Neural cell (in vitro differentiated cells): ENCODE measurements around the gene GNAQ. TPM values are rescaled to one million over a fixed set of nuclear protein-coding genes. Genes with fewer than 3 reads are reported as not detected.

Source experiments
- H2AFZ ChIP-seq: fragments of 200-600, 300-800 bp; sonication (generic), shearing (Covaris generic); 2 replicates; pipeline ENCODE4 v1.6.0; 2014; ENCODE audit warnings: low read depth, mild to moderate bottlenecking, antibody characterized with exemption, low read length, moderate library complexity
- H3F3A ChIP-seq: fragments of 200-600 bp; shearing (Covaris generic); 2 replicates; pipeline ENCODE4 v1.6.1; 2016; ENCODE audit warnings: mild to moderate bottlenecking, moderate library complexity, mixed read lengths, antibody characterized with exemption, low read length; ENCODE audit not compliant: insufficient read depth, poor library complexity, severe bottlenecking
- H3K27ac ChIP-seq: fragments of 200-600, 300-800 bp; sonication (generic), shearing (Covaris generic); 2 replicates; pipeline ENCODE4 v1.5.1; 2014; ENCODE audit warnings: mild to moderate bottlenecking, low read length, moderate library complexity
- H3K27me3 ChIP-seq: fragments of 300-800, 200-600 bp; sonication (generic), shearing (Covaris generic); 2 replicates; pipeline ENCODE4 v1.6.0; 2014; ENCODE audit warnings: mild to moderate bottlenecking, low read depth, low read length, moderate library complexity; ENCODE audit not compliant: insufficient read depth
- H3K36me3 ChIP-seq: fragments of 300-800, 200-600 bp; sonication (generic), shearing (Covaris generic); 2 replicates; pipeline ENCODE4 v1.5.1; 2014; ENCODE audit warnings: mild to moderate bottlenecking, antibody characterized with exemption, low read length, moderate library complexity; ENCODE audit not compliant: insufficient read depth
- H3K4me2 ChIP-seq: fragments of 300-800, 200-600 bp; sonication (generic), shearing (Covaris generic); 2 replicates; pipeline ENCODE4 v1.6.0; 2014; ENCODE audit warnings: mild to moderate bottlenecking, low read length
- H3K4me3 ChIP-seq: fragments of 300-800, 200-600 bp; sonication (generic), shearing (Covaris generic); 2 replicates; pipeline ENCODE4 v1.5.1; 2014; ENCODE audit warnings: mild to moderate bottlenecking, low read length, moderate library complexity
- H3K79me2 ChIP-seq: fragments of 200-600 bp; shearing (Covaris generic); replicated peaks from 2 replicates; pipeline ENCODE4 v1.6.0; 2014; ENCODE audit warnings: mild to moderate bottlenecking, low read length, moderate library complexity; ENCODE audit not compliant: insufficient read depth
- H3K9ac ChIP-seq: fragments of 300-800, 200-600 bp; sonication (generic), shearing (Covaris generic); 2 replicates; pipeline ENCODE4 v1.6.1; 2016; ENCODE audit warnings: mild to moderate bottlenecking, low read length, mixed read lengths
- H3K9me2 ChIP-seq: fragments of 200-600 bp; shearing (Covaris generic); 2 replicates; pipeline ENCODE4 v1.6.1; 2016; ENCODE audit warnings: mild to moderate bottlenecking, low read length, mixed read lengths; ENCODE audit not compliant: insufficient read depth
- H3K9me3 ChIP-seq: fragments of 200-600, 300-800 bp; sonication (generic), shearing (Covaris generic); 2 replicates; pipeline ENCODE4 v1.6.1; 2016; ENCODE audit warnings: mild to moderate bottlenecking, mixed run types, low read length, moderate library complexity, mixed read lengths
- H4K20me1 ChIP-seq: fragments of 200-600 bp; shearing (Covaris generic); 2 replicates; pipeline ENCODE4 v1.6.1; 2016; ENCODE audit warnings: mild to moderate bottlenecking, mixed run types; ENCODE audit not compliant: insufficient read depth
- CTCF ChIP-seq: fragments of 450-650 bp; IDR thresholded peaks from 2 replicates; pipeline ENCODE4 v1.5.1; 2014; ENCODE audit warnings: antibody characterized with exemption, mild to moderate bottlenecking, moderate library complexity; ENCODE audit not compliant: poor library complexity, severe bottlenecking
- EP300 ChIP-seq: fragments of 450-650 bp; conservative IDR thresholded peaks from 2 replicates; pipeline ENCODE4 v1.6.1; 2014; ENCODE audit warnings: antibody characterized with exemption, mild to moderate bottlenecking, moderate library complexity; ENCODE audit not compliant: poor library complexity, severe bottlenecking
- EZH2 ChIP-seq: fragments of 200-600, 300-800 bp; shearing (Covaris generic), sonication (generic); IDR thresholded peaks from 2 replicates; pipeline ENCODE4 v1.6.1; 2014; ENCODE audit warnings: antibody characterized with exemption, low read length, borderline replicate concordance, mild to moderate bottlenecking; ENCODE audit not compliant: insufficient read depth, poor library complexity, severe bottlenecking
- MXI1 ChIP-seq: fragments of 450-650 bp; conservative IDR thresholded peaks from 2 replicates; pipeline ENCODE4 v1.6.1; 2014; ENCODE audit warnings: antibody characterized with exemption, mild to moderate bottlenecking; ENCODE audit not compliant: poor library complexity, severe bottlenecking
- POLR2AphosphoS5 ChIP-seq: IDR thresholded peaks from 2 replicates; pipeline ENCODE4 v1.6.1; 2012
- RAD21 ChIP-seq: fragments of 450-650 bp; conservative IDR thresholded peaks from 2 replicates; pipeline ENCODE4 v1.6.1; 2014; ENCODE audit warnings: antibody characterized with exemption, mild to moderate bottlenecking, moderate library complexity
- REST ChIP-seq: IDR thresholded peaks from 2 replicates; pipeline ENCODE4 v1.6.1; 2012; ENCODE audit warnings: borderline replicate concordance
- SMC3 ChIP-seq: fragments of 450-650 bp; conservative IDR thresholded peaks from 2 replicates; pipeline ENCODE4 v1.6.1; 2014; ENCODE audit warnings: antibody characterized with exemption, mild to moderate bottlenecking, moderate library complexity; ENCODE audit not compliant: poor library complexity
- TAF1 ChIP-seq: IDR thresholded peaks from 2 replicates; pipeline ENCODE4 v1.6.1; 2012; ENCODE audit warnings: low read depth
- polyA plus RNA-seq: library from polyadenylated mRNA; depleted of rRNA; stranded (reverse); fragments of >200 nt; gene quantifications from 2 replicates; pipeline ENCODE4 v1.2.3, GENCODE V29; 2014

Gene GNAQ
- polyA plus RNA-seq, 1 donor from 2014 or later = 86.7 TPM

DNA sequence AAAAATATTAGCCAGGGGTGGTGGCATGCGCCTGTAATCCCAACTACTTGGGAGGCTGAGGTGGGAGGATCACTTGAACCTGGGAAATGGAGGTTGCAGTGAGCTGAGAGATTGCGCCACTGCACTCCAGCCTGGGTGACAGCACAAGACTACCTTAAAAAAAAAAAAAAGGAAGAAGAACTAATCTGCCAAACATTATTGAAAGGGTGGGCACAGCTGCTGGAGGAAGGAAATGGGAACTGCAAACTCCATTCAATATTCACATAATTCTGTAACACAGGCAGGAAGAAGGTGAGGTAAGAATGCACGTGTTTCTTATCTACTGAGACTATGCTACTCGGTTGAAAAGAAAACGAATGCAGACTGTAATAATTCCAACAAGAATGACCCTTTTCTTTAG, 262.4 kb downstream of the GNAQ start:
- H3K4me3 ChIP-seq = no peak overlapping the region
- no peaks in the 10 kb centered on the region for H3K9me2 ChIP-seq
- no peak overlapping the region for H3K27ac ChIP-seq

DNA sequence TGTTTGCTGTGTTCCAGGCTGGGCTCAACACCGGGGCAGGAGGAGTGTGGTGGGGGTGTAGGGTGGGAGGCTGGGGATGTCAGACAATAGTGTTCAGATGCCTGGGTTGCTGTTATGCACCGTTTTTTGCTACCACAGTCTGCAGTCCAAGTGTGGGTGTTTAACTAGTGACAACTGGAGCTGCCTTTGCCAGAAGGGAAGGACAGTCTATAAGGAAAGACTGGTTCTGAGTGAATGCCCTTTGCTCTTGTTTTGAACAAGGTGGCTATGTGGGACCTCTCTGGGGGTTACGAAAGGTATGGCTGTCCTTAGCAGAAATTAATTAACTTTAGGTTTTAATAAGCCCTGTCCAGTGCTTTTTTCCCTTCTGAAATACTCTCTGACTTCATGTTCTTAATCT, 265.0 kb downstream of the GNAQ start:
- H3K9ac ChIP-seq = no peak overlapping the region
- no peaks in the 10 kb centered on the region for H3K27me3 ChIP-seq
- H4K20me1 ChIP-seq = no peaks in the 10 kb centered on the region
- no peaks in the 10 kb centered on the region for H3K79me2 ChIP-seq
- H3F3A ChIP-seq = no peaks in the 10 kb centered on the region
- H3K4me2 ChIP-seq = no peak overlapping the region
- no peaks in the 10 kb centered on the region for H3K36me3 ChIP-seq
- H3K4me3 ChIP-seq = no peak overlapping the region
- no peak overlapping the region for H3K27ac ChIP-seq
- H3K9me3 ChIP-seq = peaks cover 3% of the 10 kb centered on the region
- no peak overlapping the region for H2AFZ ChIP-seq
- H3K9me2 ChIP-seq = no peaks in the 10 kb centered on the region
- no peak for TF ChIP-seq SMC3
- no peak for TF ChIP-seq CTCF
- TF ChIP-seq EZH2 = no peak
- TF ChIP-seq REST = no peak
- no peak for TF ChIP-seq POLR2AphosphoS5
- TF ChIP-seq TAF1 = no peak
- TF ChIP-seq RAD21 = no peak

More for the DNA sequence above, 262.4 kb downstream of the GNAQ start:
- no peak overlapping the region for H3K4me2 ChIP-seq
- no peak overlapping the region for H3K9ac ChIP-seq
- peaks cover 7% of the 10 kb centered on the region for H3K79me2 ChIP-seq
- no peak for TF ChIP-seq RAD21
- TF ChIP-seq EZH2 = no peak
- TF ChIP-seq EP300 = no peak
- no peak for TF ChIP-seq POLR2AphosphoS5
- no peak for TF ChIP-seq TAF1
- TF ChIP-seq MXI1 = no peak
- TF ChIP-seq REST = no peak
- no peak for TF ChIP-seq SMC3
- no peak for TF ChIP-seq CTCF
- H3K27me3 ChIP-seq = no peaks in the 10 kb centered on the region
- no peak overlapping the region for H2AFZ ChIP-seq
- H3K36me3 ChIP-seq = no peaks in the 10 kb centered on the region
- no peaks in the 10 kb centered on the region for H3F3A ChIP-seq
- no peaks in the 10 kb centered on the region for H4K20me1 ChIP-seq
- H3K9me3 ChIP-seq = peaks cover 3% of the 10 kb centered on the region
